HepG2 (cell line): Measurements from ENCODE around the gene RPSA. TPM values are rescaled to one million over a fixed set of nuclear protein-coding genes. Genes with fewer than 3 reads are reported as not detected.
A peak's percentile ranks its signal among the peaks of the same experiment; 100 is the strongest.

Experiments
- AKAP8 ChIP-seq: sonication (generic); formaldehyde crosslinking; IDR thresholded peaks from 2 replicates; pipeline ENCODE4 v1.5.1; 2020; ENCODE audit warnings: mild to moderate bottlenecking, missing genetic modification reagents
- CBX1 ChIP-seq: IDR thresholded peaks from one replicate; pipeline ENCODE4 v1.6.1; 2016; ENCODE audit warnings: antibody characterized with exemption, low read depth
- CEBPG ChIP-seq: IDR thresholded peaks from 2 replicates; pipeline ENCODE4 v1.6.1; 2016
- FOXA3 ChIP-seq: IDR thresholded peaks from 2 replicates; pipeline ENCODE4 v1.6.1; 2016; ENCODE audit warnings: missing genetic modification reagents, missing compliant biosample characterization
- GTF3A ChIP-seq: sonication (generic); formaldehyde crosslinking; conservative IDR thresholded peaks from 2 replicates; pipeline ENCODE4 v1.4.0; 2020; ENCODE audit warnings: mild to moderate bottlenecking, missing genetic modification reagents
- KDM4B ChIP-seq: sonication (generic); formaldehyde crosslinking; IDR thresholded peaks from 2 replicates; pipeline ENCODE4 v1.4.0; 2020; ENCODE audit warnings: missing genetic modification reagents
- KLF15 ChIP-seq: sonication (generic); formaldehyde crosslinking; IDR thresholded peaks from 2 replicates; pipeline ENCODE4 v1.8.1; 2023; ENCODE audit warnings: borderline replicate concordance, mild to moderate bottlenecking, inconsistent platforms, missing genetic modification reagents, mixed read lengths
- MIXL1 ChIP-seq: IDR thresholded peaks from 2 replicates; pipeline ENCODE4 v1.6.1; 2016
- NFYB ChIP-seq: sonication (generic); formaldehyde crosslinking; IDR thresholded peaks from 2 replicates; pipeline ENCODE4 v1.4.0; 2020; ENCODE audit warnings: missing genetic modification reagents
- NFYC ChIP-seq: IDR thresholded peaks from 2 replicates; pipeline ENCODE4 v1.6.1; 2016; ENCODE audit warnings: missing genetic modification reagents, missing compliant biosample characterization
- RAD21 ChIP-seq: fragments of 450-650 bp; formaldehyde crosslinking; IDR thresholded peaks from 2 replicates; pipeline ENCODE4 v1.5.0; 2020; ENCODE audit warnings: mild to moderate bottlenecking
- SMC3 ChIP-seq: IDR thresholded peaks from 2 replicates; pipeline ENCODE4 v1.6.1; 2011; ENCODE audit warnings: low read length, improper control_type of control experiment
- ZFP36L1 ChIP-seq: sonication (generic); formaldehyde crosslinking; IDR thresholded peaks from 2 replicates; pipeline ENCODE4 v1.8.0; 2022; ENCODE audit warnings: mild to moderate bottlenecking, missing genetic modification reagents, moderate library complexity
- ZFP62 ChIP-seq: sonication (generic); formaldehyde crosslinking; IDR thresholded peaks from 2 replicates; pipeline ENCODE4 v1.4.0; 2020; ENCODE audit warnings: missing genetic modification reagents
- ZNF138 ChIP-seq: sonication (generic); formaldehyde crosslinking; IDR thresholded peaks from 2 replicates; pipeline ENCODE4 v1.5.0; 2020; ENCODE audit warnings: mild to moderate bottlenecking, low read depth, missing genetic modification reagents
- ZNF749 ChIP-seq: sonication (generic); formaldehyde crosslinking; IDR thresholded peaks from 2 replicates; pipeline ENCODE4 v1.8.0; 2022; ENCODE audit warnings: mild to moderate bottlenecking, missing genetic modification reagents, moderate library complexity, borderline replicate concordance
- polyA plus RNA-seq, 8 experiments: library from polyadenylated mRNA; depleted of rRNA in 3 of 8; stranded (reverse) in 7 of 8; unstranded in 1 of 8; fragments of >200 nt; fragmentation: Illumina TruSeq in 4 of 8; extraction: Trizol in 4 of 8; gene quantifications; 2 replicates each; pipeline versions ENCODE4 v1.2.1 to v1.2.3, GENCODE V29; 2011 to 2016; ENCODE audit warnings: low read depth in 4 of 8, missing spikeins in 1 of 8, mixed read lengths in 1 of 8; ENCODE audit not compliant: insufficient read depth in 1 of 8
- total RNA-seq, 5 experiments: library from RNA; depleted of rRNA; stranded (reverse); fragments of >200 nt; fragmentation: Illumina TruSeq; extraction: Trizol; gene quantifications; 2 replicates each; pipeline ENCODE4 v1.2.3, GENCODE V29; 2016; ENCODE audit warnings: low read depth in 1 of 5
- TF ChIP-seq, protein P1 (sequence below): sonication (generic); formaldehyde crosslinking; IDR thresholded peaks from 2 replicates; pipeline ENCODE4 v1.4.0; 2020; ENCODE audit warnings: missing genetic modification reagents
- TF ChIP-seq, protein P2 (sequence below): sonication (generic); formaldehyde crosslinking; IDR thresholded peaks from 2 replicates; pipeline ENCODE4 v1.4.0; 2020; ENCODE audit warnings: missing genetic modification reagents
- TF ChIP-seq, protein P3 (sequence below): IDR thresholded peaks from 2 replicates; pipeline ENCODE4 v1.6.1; 2016; ENCODE audit warnings: mild to moderate bottlenecking, missing biosample characterization, missing genetic modification reagents
- TF ChIP-seq, protein P4 (sequence below): sonication (generic); IDR thresholded peaks from 2 replicates; pipeline ENCODE4 v1.6.1; 2016; ENCODE audit warnings: low read depth, borderline replicate concordance

RPSA gene
- total and polyA plus RNA-seq, 2 of the 13 experiments (the other 11 are each of a cell fraction or from before 2014, with no cell fraction given): 1,683 to 3,226 TPM

DNA sequence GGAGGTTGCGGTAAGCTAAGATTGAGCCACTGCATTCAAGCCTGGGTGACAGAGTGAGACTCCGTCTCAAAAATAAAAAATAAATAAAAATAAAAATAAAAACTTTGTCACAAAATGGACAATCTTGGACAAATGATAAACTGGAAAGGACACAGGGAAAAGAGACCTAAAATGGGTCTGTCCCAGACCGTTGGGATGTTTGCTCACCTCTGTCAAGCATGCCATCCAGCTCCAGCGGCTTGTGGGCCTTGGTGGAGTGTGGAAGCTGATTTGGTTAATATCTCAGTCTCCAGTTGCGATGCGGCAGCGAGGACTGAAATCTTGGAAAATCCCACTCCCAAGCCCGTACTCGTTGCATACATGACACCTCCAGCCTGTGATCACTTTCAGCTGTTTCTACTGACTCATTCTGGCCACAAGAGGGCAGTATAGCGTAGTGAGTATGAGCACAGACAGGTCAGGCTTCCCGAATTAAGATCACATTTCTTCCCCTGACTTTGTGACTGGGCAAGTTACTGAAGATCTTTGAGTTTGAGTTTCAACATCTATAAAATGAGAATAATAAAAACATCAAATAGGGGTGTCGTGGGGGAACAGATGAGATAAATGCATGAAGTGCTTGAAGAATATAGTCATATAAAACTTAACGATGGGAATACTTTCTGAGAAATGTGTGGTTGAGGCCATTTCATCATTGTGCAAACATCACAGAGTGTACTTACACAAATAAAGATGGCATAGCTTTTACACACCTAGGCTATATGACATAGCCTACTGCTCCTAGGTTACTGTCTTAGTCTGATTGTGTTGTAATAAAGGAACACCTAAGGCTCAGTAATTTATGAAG is 41.3 kb downstream of the RPSA start (continued):
- no peak for TF ChIP-seq GTF3A
- TF ChIP-seq, protein P1, sequence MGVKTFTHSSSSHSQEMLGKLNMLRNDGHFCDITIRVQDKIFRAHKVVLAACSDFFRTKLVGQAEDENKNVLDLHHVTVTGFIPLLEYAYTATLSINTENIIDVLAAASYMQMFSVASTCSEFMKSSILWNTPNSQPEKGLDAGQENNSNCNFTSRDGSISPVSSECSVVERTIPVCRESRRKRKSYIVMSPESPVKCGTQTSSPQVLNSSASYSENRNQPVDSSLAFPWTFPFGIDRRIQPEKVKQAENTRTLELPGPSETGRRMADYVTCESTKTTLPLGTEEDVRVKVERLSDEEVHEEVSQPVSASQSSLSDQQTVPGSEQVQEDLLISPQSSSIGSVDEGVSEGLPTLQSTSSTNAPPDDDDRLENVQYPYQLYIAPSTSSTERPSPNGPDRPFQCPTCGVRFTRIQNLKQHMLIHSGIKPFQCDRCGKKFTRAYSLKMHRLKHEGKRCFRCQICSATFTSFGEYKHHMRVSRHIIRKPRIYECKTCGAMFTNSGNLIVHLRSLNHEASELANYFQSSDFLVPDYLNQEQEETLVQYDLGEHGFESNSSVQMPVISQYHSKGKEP (CRISPR knock-in tag): no peak
- TF ChIP-seq AKAP8: no peak
- TF ChIP-seq KLF15 (CRISPR knock-in tag): no peak
- TF ChIP-seq FOXA3: peak; percentile 17; the same call in 1 of the 2 replicates
- 0 out of 2 replicates have a peak, but pooled peaks have one; percentile 19 for TF ChIP-seq MIXL1 (CRISPR knock-in tag)
- TF ChIP-seq, protein P2, sequence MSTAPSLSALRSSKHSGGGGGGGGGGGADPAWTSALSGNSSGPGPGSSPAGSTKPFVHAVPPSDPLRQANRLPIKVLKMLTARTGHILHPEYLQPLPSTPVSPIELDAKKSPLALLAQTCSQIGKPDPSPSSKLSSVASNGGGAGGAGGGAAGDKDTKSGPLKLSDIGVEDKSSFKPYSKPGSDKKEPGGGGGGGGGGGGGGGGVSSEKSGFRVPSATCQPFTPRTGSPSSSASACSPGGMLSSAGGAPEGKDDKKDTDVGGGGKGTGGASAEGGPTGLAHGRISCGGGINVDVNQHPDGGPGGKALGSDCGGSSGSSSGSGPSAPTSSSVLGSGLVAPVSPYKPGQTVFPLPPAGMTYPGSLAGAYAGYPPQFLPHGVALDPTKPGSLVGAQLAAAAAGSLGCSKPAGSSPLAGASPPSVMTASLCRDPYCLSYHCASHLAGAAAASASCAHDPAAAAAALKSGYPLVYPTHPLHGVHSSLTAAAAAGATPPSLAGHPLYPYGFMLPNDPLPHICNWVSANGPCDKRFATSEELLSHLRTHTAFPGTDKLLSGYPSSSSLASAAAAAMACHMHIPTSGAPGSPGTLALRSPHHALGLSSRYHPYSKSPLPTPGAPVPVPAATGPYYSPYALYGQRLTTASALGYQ (CRISPR knock-in tag): no peak
- TF ChIP-seq SMC3: peak; percentile 78
- TF ChIP-seq CEBPG (CRISPR knock-in tag): 0 out of 2 replicates have a peak, but pooled peaks have one; percentile 17
- TF ChIP-seq, protein P3, sequence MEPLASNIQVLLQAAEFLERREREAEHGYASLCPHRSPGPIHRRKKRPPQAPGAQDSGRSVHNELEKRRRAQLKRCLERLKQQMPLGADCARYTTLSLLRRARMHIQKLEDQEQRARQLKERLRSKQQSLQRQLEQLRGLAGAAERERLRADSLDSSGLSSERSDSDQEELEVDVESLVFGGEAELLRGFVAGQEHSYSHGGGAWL (CRISPR knock-in tag): no peak
- no peak for TF ChIP-seq ZFP62 (CRISPR knock-in tag)
- TF ChIP-seq ZFP36L1 (CRISPR knock-in tag): no peak
- TF ChIP-seq RAD21 (CRISPR knock-in tag): peak; percentile 52
- TF ChIP-seq, protein P4, sequence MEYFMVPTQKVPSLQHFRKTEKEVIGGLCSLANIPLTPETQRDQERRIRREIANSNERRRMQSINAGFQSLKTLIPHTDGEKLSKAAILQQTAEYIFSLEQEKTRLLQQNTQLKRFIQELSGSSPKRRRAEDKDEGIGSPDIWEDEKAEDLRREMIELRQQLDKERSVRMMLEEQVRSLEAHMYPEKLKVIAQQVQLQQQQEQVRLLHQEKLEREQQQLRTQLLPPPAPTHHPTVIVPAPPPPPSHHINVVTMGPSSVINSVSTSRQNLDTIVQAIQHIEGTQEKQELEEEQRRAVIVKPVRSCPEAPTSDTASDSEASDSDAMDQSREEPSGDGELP: peak; percentile 71; the same call in 1 of the 2 replicates
- TF ChIP-seq ZNF749: no peak
- TF ChIP-seq NFYC (CRISPR knock-in tag): no peak
- no peak for TF ChIP-seq KDM4B (CRISPR knock-in tag)
- no peak for TF ChIP-seq CBX1
- no peak for TF ChIP-seq NFYB
- no peak for TF ChIP-seq ZNF138 (CRISPR knock-in tag)
